H1 (cell line): ENCODE data around the gene ZDHHC9. TPM values are rescaled to one million over a fixed set of nuclear protein-coding genes. Genes with fewer than 3 reads are reported as not detected.
A peak's percentile ranks its signal among the peaks of the same experiment; 100 is the strongest.

Experiments used
- CTCF ChIA-PET: fragments of 300-600 bp; sonication (Branson Sonifier 250); formaldehyde crosslinking; loops from one replicate; lab custom pipeline; 2021; ENCODE audit not compliant: partially characterized antibody; lab: Charles Lee
- POLR2A ChIA-PET: fragments of 300-600 bp; sonication (Branson Sonifier 250); formaldehyde crosslinking; loops from one replicate; lab custom pipeline; 2021; ENCODE audit warnings: inconsistent platforms; ENCODE audit not compliant: partially characterized antibody; lab: Charles Lee
- DNase-seq, 2 experiments: peaks; one replicate each; pipeline versions ENCODE4 v3.0.0 to v3.0.0-alpha.2; 2010 to 2022; ENCODE audit warnings: low spot score in 2 of 2, low read depth in 1 of 2, mixed read lengths in 1 of 2
- FAIRE-seq: peaks from 2 replicates; lab custom pipeline; 2011; peaks lifted over from hg19 to GRCh38; lab: Jason Lieb, UNC
- H2AFZ ChIP-seq: 2 replicates; pipeline ENCODE4 v1.8.1; 2012; ENCODE audit warnings: low read length, inconsistent platforms
- H2AK5ac ChIP-seq: 2 replicates; pipeline ENCODE4 v1.6.1; 2013; ENCODE audit warnings: low read depth, low read length
- H2BK120ac ChIP-seq: replicated peaks from 2 replicates; pipeline ENCODE3; 2013; ENCODE audit warnings: low read depth, low read length, inconsistent platforms
- H2BK12ac ChIP-seq: 2 replicates; pipeline ENCODE4 v1.6.1; 2013; ENCODE audit warnings: low read depth, low read length
- H2BK15ac ChIP-seq: 2 replicates; pipeline ENCODE4 v1.6.1; 2013; ENCODE audit warnings: low read length
- H2BK20ac ChIP-seq: 2 replicates; pipeline ENCODE4 v1.6.1; 2013; ENCODE audit warnings: low read length
- H2BK5ac ChIP-seq: 2 replicates; pipeline ENCODE4 v1.6.1; 2013; ENCODE audit warnings: low read depth, low read length
- H3K14ac ChIP-seq: 2 replicates; pipeline ENCODE4 v1.6.1; 2013; ENCODE audit warnings: inconsistent platforms; ENCODE audit not compliant: insufficient read length
- H3K18ac ChIP-seq: 2 replicates; pipeline ENCODE4 v1.6.1; 2013; ENCODE audit warnings: low read length; ENCODE audit errors: extremely low read depth
- H3K23ac ChIP-seq: 2 replicates; pipeline ENCODE4 v1.6.1; 2013; ENCODE audit warnings: inconsistent platforms; ENCODE audit not compliant: insufficient read length
- H3K23me2 ChIP-seq: 2 replicates; pipeline ENCODE4 v1.6.1; 2013; ENCODE audit warnings: low read depth, low read length
- H3K27ac ChIP-seq: 2 replicates; pipeline ENCODE4 v1.6.1; 2011; ENCODE audit warnings: low read depth, low read length, inconsistent platforms
- H3K27me3 ChIP-seq, 4 experiments: replicated peaks in 1 of 4; 1 replicate in 1 of 4; 2 replicates in 3 of 4; pipeline versions ENCODE4 v1.6.1 to v1.8.1; 2011 to 2013; ENCODE audit warnings: low read length in 3 of 4, mild to moderate bottlenecking in 3 of 4, inconsistent platforms in 2 of 4, mixed read lengths in 2 of 4, moderate library complexity in 1 of 4; ENCODE audit not compliant: control insufficient read depth in 3 of 4, insufficient read depth in 3 of 4; ENCODE audit errors: extremely low read depth in 1 of 4
- H3K36me3 ChIP-seq, 4 experiments: 2 replicates each; pipeline versions ENCODE4 v1.6.1 to v1.8.1; 2011 to 2013; ENCODE audit warnings: mild to moderate bottlenecking in 4 of 4, low read length in 3 of 4, moderate library complexity in 2 of 4, control low read depth in 1 of 4, inconsistent platforms in 1 of 4; ENCODE audit not compliant: insufficient read depth in 4 of 4, control insufficient read depth in 2 of 4
- H3K4ac ChIP-seq: replicated peaks from 2 replicates; pipeline ENCODE3; 2013; ENCODE audit warnings: low read length, low read depth, mixed read lengths, inconsistent platforms; ENCODE audit not compliant: insufficient read length
- H3K4me1 ChIP-seq, 4 experiments: replicated peaks in 1 of 4; 1 replicate in 1 of 4; 2 replicates in 3 of 4; pipeline versions ENCODE4 v1.6.1 to v1.8.1; 2011 to 2013; ENCODE audit warnings: low read length in 3 of 4, inconsistent platforms in 2 of 4, mixed read lengths in 1 of 4; ENCODE audit not compliant: insufficient read depth in 4 of 4, control insufficient read depth in 3 of 4
- H3K4me2 ChIP-seq, 2 experiments: 2 replicates each; pipeline versions ENCODE4 v1.6.1 to v1.8.1; 2011 to 2013; ENCODE audit warnings: low read depth in 2 of 2, low read length in 2 of 2, control low read depth in 1 of 2, inconsistent platforms in 1 of 2, mild to moderate bottlenecking in 1 of 2; ENCODE audit not compliant: insufficient read depth in 1 of 2
- H3K4me3 ChIP-seq, 4 experiments: fragments of 200-600, 300-600 bp in 1 of 4; sonication (generic), shearing (Covaris generic), sonication (Bioruptor Twin) in 1 of 4; 2 replicates each; pipeline versions ENCODE4 v1.5.1 to v1.8.1; 2011 to 2016; ENCODE audit warnings: low read length in 4 of 4, low read depth in 3 of 4, control low read depth in 2 of 4, inconsistent platforms in 2 of 4, mild to moderate bottlenecking in 2 of 4, mixed read lengths in 1 of 4, moderate library complexity in 1 of 4; ENCODE audit not compliant: insufficient read depth in 2 of 4; ENCODE audit errors: extremely low read depth in 1 of 4
- H3K56ac ChIP-seq: replicated peaks from 2 replicates; pipeline ENCODE3; 2013; ENCODE audit warnings: low read depth, mild to moderate bottlenecking, mixed read lengths, low read length, inconsistent platforms; ENCODE audit not compliant: insufficient read length
- H3K79me1 ChIP-seq: 2 replicates; pipeline ENCODE4 v1.6.1; 2013; ENCODE audit warnings: low read depth, low read length, control low read depth
- H3K79me2 ChIP-seq, 2 experiments: 2 replicates each; pipeline versions ENCODE4 v1.6.1 to v1.8.1; 2012 to 2013; ENCODE audit warnings: low read length in 2 of 2, mild to moderate bottlenecking in 2 of 2, inconsistent platforms in 1 of 2; ENCODE audit not compliant: insufficient read depth in 2 of 2, control insufficient read depth in 1 of 2
- H3K9ac ChIP-seq, 4 experiments: replicated peaks in 1 of 4; 1 replicate in 1 of 4; 2 replicates in 3 of 4; pipeline versions ENCODE4 v1.6.1 to v1.8.1; 2011 to 2013; ENCODE audit warnings: low read depth in 3 of 4, low read length in 3 of 4, control low read depth in 2 of 4, mild to moderate bottlenecking in 2 of 4, moderate library complexity in 2 of 4, inconsistent platforms in 1 of 4; ENCODE audit errors: extremely low read depth in 1 of 4
- H3K9me3 ChIP-seq, 2 experiments: 2 replicates each; pipeline versions ENCODE4 v1.6.1 to v1.8.1; 2012 to 2013; ENCODE audit warnings: mild to moderate bottlenecking in 2 of 2, moderate library complexity in 2 of 2, control low read depth in 1 of 2, inconsistent platforms in 1 of 2, low read depth in 1 of 2, low read length in 1 of 2, mixed read lengths in 1 of 2; ENCODE audit not compliant: insufficient read depth in 2 of 2
- H4K20me1 ChIP-seq, 2 experiments: replicated peaks in 1 of 2; 2 replicates each; pipeline versions ENCODE3 to v1.8.1; 2011 to 2013; ENCODE audit warnings: inconsistent platforms in 2 of 2, low read length in 2 of 2, mild to moderate bottlenecking in 1 of 2; ENCODE audit not compliant: insufficient read depth in 2 of 2, control insufficient read depth in 1 of 2
- H4K5ac ChIP-seq: 2 replicates; pipeline ENCODE4 v1.6.1; 2013; ENCODE audit warnings: low read length, low read depth, mixed read lengths, inconsistent platforms; ENCODE audit not compliant: insufficient read length
- H4K8ac ChIP-seq: 2 replicates; pipeline ENCODE4 v1.8.0; 2013; ENCODE audit warnings: mild to moderate bottlenecking, moderate library complexity, low read length, inconsistent platforms; ENCODE audit not compliant: insufficient read depth; ENCODE audit errors: extremely low read depth
- H4K91ac ChIP-seq: replicated peaks from 2 replicates; pipeline ENCODE3; 2013; ENCODE audit warnings: low read length, mixed read lengths, inconsistent platforms; ENCODE audit not compliant: insufficient read length
- CTCF ChIP-seq, 3 experiments: IDR thresholded peaks; 1 replicate in 2 of 3; 2 replicates in 1 of 3; pipeline versions ENCODE4 v1.5.1 to v1.6.1; 2011; ENCODE audit warnings: low read length in 3 of 3, mild to moderate bottlenecking in 3 of 3, inconsistent platforms in 2 of 3, low read depth in 1 of 3, moderate library complexity in 1 of 3; ENCODE audit not compliant: insufficient read depth in 1 of 3; ENCODE audit errors: control extremely low read depth in 1 of 3
- JUN ChIP-seq: IDR thresholded peaks from 2 replicates; pipeline ENCODE4 v1.6.1; 2011; ENCODE audit warnings: low read depth, mild to moderate bottlenecking, improper control_type of control experiment, low read length
- WGBS, 2 experiments: shearing (Covaris generic) in 1 of 2; methylation state at CpG; one replicate each; pipeline versions ENCODE4 v1.1.6 to v1.1.7; 2013 to 2015; ENCODE audit warnings: low lambda C conversion rate in 2 of 2, mixed read lengths in 2 of 2, inconsistent platforms in 1 of 2, low coverage in 1 of 2, missing lambda C conversion rate in 1 of 2; ENCODE audit not compliant: insufficient replicate concordance in 2 of 2, insufficient coverage in 1 of 2, insufficient read length in 1 of 2; ENCODE audit errors: extremely low coverage in 1 of 2, missing lambda C conversion rate in 1 of 2; 5-methylcytosine and 5-hydroxymethylcytosine counted together
- polyA plus RNA-seq, 7 experiments: library from polyadenylated mRNA; depleted of rRNA in 3 of 7; stranded (reverse) in 5 of 7; unstranded in 2 of 7; fragments of >200 nt in 5 of 7; fragments of 200-250 nt in 2 of 7; gene quantifications; 1 replicate in 5 of 7; 2 replicates in 1 of 7; 4 replicates in 1 of 7; pipeline versions ENCODE4 v1.2.1 to v1.2.3, GENCODE V29; 2011 to 2013; ENCODE audit warnings: missing spikeins in 2 of 7, mixed read lengths in 2 of 7
- total RNA-seq: library from RNA; stranded (reverse); fragmentation: NEBNext Ultra II Directional; extraction: Animal tissue kit (Norgen Biotek cat#: 25700); gene quantifications from 2 replicates; pipeline ENCODE4 v1.2.1, GENCODE V29; 2021

Gene ZDHHC9
- total and polyA plus RNA-seq, 2 of the 8 experiments (the other 6 are each of a cell fraction or from before 2014, with no cell fraction given): 18.1 to 28.3 TPM

- H3K18ac ChIP-seq: no peak overlapping the region
- DNase-seq: no peak
- no peaks in the 10 kb centered on the region for H3K9me3 ChIP-seq
- no peak overlapping the region for H2BK15ac ChIP-seq
- H2BK120ac ChIP-seq: no peak overlapping the region
- no peak overlapping the region for H2BK5ac ChIP-seq
- H4K8ac ChIP-seq: no peak overlapping the region
- H3K4me2 ChIP-seq: no peak overlapping the region
- no peak overlapping the region for H3K27ac ChIP-seq
- H3K14ac ChIP-seq: no peak overlapping the region
- no peak overlapping the region for H3K56ac ChIP-seq
- H3K27me3 ChIP-seq: no peaks in the 10 kb centered on the region
- WGBS, 2 experiments: 73% methylated on average over 6 of the region's 20 CpGs; no CpG with 5 or more reads in 1 of the 2 experiments
- H3K4me3 ChIP-seq: no peak overlapping the region
- H4K91ac ChIP-seq: no peak overlapping the region
- H2BK20ac ChIP-seq: no peak overlapping the region
- FAIRE-seq: no peak
- no peaks in the 10 kb centered on the region for H3K79me2 ChIP-seq
- H3K4ac ChIP-seq: no peak overlapping the region
- no peaks in the 10 kb centered on the region for H3K4me1 ChIP-seq
- no peak overlapping the region for H2BK12ac ChIP-seq
- no peak for TF ChIP-seq JUN
- TF ChIP-seq CTCF (IDR thresholded peaks at IDR 0.05; ENCODE audit: control extremely low read depth in 1 of 3, insufficient read depth in 1 of 3, low read depth in 1 of 3, low read length in 3 of 3): 0 out of 4 replicates have a peak, but pooled peaks of 1 of the 3 experiments have one; percentile 7
- no peaks in the 10 kb centered on the region for H3K23me2 ChIP-seq
- H2AFZ ChIP-seq: no peak overlapping the region
- H3K9ac ChIP-seq: no peak overlapping the region
- H3K23ac ChIP-seq: no peak overlapping the region
- POLR2A ChIA-PET: interaction anchor here (1.3 kb wide), 1 partner anchor 188 kb away, joined by 3 read pairs; no protein-coding TSS in a partner anchor
- H2AK5ac ChIP-seq: no peak overlapping the region
- peaks cover 0 to 4% (median 2%) of the 10 kb centered on the region in 4 experiments; a peak in 2 of 8 replicates for H3K36me3 ChIP-seq
- no peak overlapping the region for H4K5ac ChIP-seq
- CTCF ChIA-PET: interaction anchor here (1.1 to 2.0 kb wide), 4 partner anchors 25 to 184 kb away, joined by 3 to 7 read pairs (median 4); no protein-coding TSS in a partner anchor
- H3K79me1 ChIP-seq: no peaks in the 10 kb centered on the region
- H4K20me1 ChIP-seq: no peaks in the 10 kb centered on the region
These were observed 50.0 kb downstream of the ZDHHC9 start for GRCh38 chrX:129793604-129794191.
